Caco-2 (cell line): ENCODE results near the gene SMYD5. TPM values are rescaled to one million over a fixed set of nuclear protein-coding genes. Genes with fewer than 3 reads are reported as not detected.

Experiments
- BruUV-seq: library from RNA; stranded (reverse); fragments of 400-500 nt; replicated peaks from 2 replicates; lab custom pipeline; 2021; lab: Mats Ljungman, UMichigan
- CTCF ChIA-PET: fragments of 300-600 bp; sonication (Branson Sonifier 250); formaldehyde crosslinking; loops from one replicate; lab custom pipeline; 2022; ENCODE audit warnings: antibody characterized with exemption; lab: Charles Lee
- POLR2A ChIA-PET: fragments of 300-600 bp; sonication (Branson Sonifier 250); formaldehyde crosslinking; loops from one replicate; lab custom pipeline; 2022; ENCODE audit warnings: antibody characterized with exemption; lab: Charles Lee
- DNase-seq, 2 experiments: peaks; one replicate each; pipeline versions ENCODE4 v3.0.0 to v3.0.0-alpha.2; 2020 to 2022
- H3K27me3 ChIP-seq: replicated peaks from 2 replicates; pipeline ENCODE4 v1.6.0; 2011; ENCODE audit warnings: low read length; ENCODE audit not compliant: control insufficient read depth, insufficient read depth
- H3K36me3 ChIP-seq: 2 replicates; pipeline ENCODE4 v1.5.1; 2011; ENCODE audit warnings: low read length; ENCODE audit not compliant: control insufficient read depth, insufficient read depth
- H3K4me1 ChIP-seq: fragments of 250-450 bp; sonication (Bioruptor Pico); 2 replicates; pipeline ENCODE4 v1.5.1; 2020; ENCODE audit warnings: mild to moderate bottlenecking
- H3K4me3 ChIP-seq: 2 replicates; pipeline ENCODE4 v1.5.1; 2011; ENCODE audit warnings: low read depth, mild to moderate bottlenecking, control low read depth, low read length
- H3K9me3 ChIP-seq: fragments of 250-450 bp; sonication (Bioruptor Pico); 2 replicates; pipeline ENCODE4 v1.5.1; 2020; ENCODE audit warnings: mild to moderate bottlenecking, moderate library complexity
- H3K27ac Mint-ChIP-seq: one replicate; pipeline ENCODE4 v1.8.0; 2022; ENCODE audit warnings: mixed read lengths; ENCODE audit not compliant: unreplicated experiment
- H3K27me3 Mint-ChIP-seq: one replicate; pipeline ENCODE4 v1.8.0; 2022; ENCODE audit warnings: mixed read lengths; ENCODE audit not compliant: insufficient read depth, unreplicated experiment
- H3K36me3 Mint-ChIP-seq: one replicate; pipeline ENCODE4 v1.8.0; 2022; ENCODE audit warnings: mild to moderate bottlenecking, mixed read lengths; ENCODE audit not compliant: insufficient read depth, unreplicated experiment
- H3K4me1 Mint-ChIP-seq: one replicate; pipeline ENCODE4 v1.8.0; 2022; ENCODE audit warnings: low read depth, mixed read lengths; ENCODE audit not compliant: unreplicated experiment
- H3K4me3 Mint-ChIP-seq: one replicate; pipeline ENCODE4 v1.8.0; 2022; ENCODE audit warnings: mild to moderate bottlenecking, moderate library complexity, mixed read lengths; ENCODE audit not compliant: unreplicated experiment
- H3K9me3 Mint-ChIP-seq: one replicate; pipeline ENCODE4 v1.8.0; 2022; ENCODE audit warnings: mixed read lengths; ENCODE audit not compliant: unreplicated experiment
- intact Hi-C: fragments of 100-400 bp; cut with micrococcal nuclease; formaldehyde crosslinking; loops from one replicate; pipeline ENCODE4 v1.10.0; 2022; ENCODE audit not compliant: unreplicated experiment
- total RNA-seq: library from RNA; stranded (reverse); gene quantifications from 2 replicates; pipeline ENCODE4 v1.2.3, GENCODE V29; 2022
- TF ChIP-seq, protein P1 (sequence below), 2 experiments: fragments of 200-600 bp in 1 of 2; IDR thresholded peaks; 1 replicate in 1 of 2; 2 replicates in 1 of 2; pipeline versions ENCODE4 v1.5.1 to v1.8.0; 2011 to 2022; ENCODE audit warnings: antibody characterized with exemption in 1 of 2, control low read depth in 1 of 2, inconsistent platforms in 1 of 2, low read depth in 1 of 2, low read length in 1 of 2, mild to moderate bottlenecking in 1 of 2, moderate library complexity in 1 of 2; ENCODE audit not compliant: insufficient read depth in 1 of 2, severe bottlenecking in 1 of 2, unreplicated experiment in 1 of 2

Gene SMYD5
- total RNA-seq, 1 experiment from 2014 or later = 65.8 TPM

DNA sequence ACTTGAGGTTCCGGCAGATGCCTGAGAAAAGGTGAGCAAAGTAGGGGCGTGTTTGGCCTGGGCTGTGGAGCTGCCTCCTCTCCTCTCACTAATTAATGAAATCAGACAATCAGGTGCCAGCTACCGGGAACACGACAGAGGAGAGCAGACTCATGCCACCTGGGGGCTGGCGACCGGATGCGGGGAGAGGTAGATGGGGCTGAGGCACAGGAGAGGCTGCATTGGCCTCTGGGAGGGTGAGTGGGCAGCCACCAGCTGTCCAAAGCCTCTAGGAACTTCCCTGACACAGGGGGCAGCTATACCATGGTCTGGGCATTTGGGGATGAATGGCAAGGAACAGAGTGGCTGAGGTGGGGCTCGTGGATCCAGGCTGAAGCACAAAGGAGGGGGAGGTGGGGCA is 45.2 kb downstream of the SMYD5 start:
- CTCF ChIA-PET = no interaction called here
- Histone ChIP-seq H3K27me3 (no peaks in the 10 kb centered on the region), H3K9me3 (no peaks in the 10 kb centered on the region), H3K36me3 (no peaks in the 10 kb centered on the region; the same call in 1 of the 2 replicates), H3K4me3 (no peak overlapping the region), H3K4me1 (no peaks in the 10 kb centered on the region)
- Mint-ChIP-seq H3K27me3 (no peaks in the 10 kb centered on the region), H3K36me3 (peaks cover 40% of the 10 kb centered on the region), H3K4me1 (no peaks in the 10 kb centered on the region), H3K4me3 (no peak overlapping the region), H3K27ac (no peak overlapping the region), H3K9me3 (no peaks in the 10 kb centered on the region)
- DNase-seq = no peak
- POLR2A ChIA-PET = no interaction called here
- TF ChIP-seq, protein P1, sequence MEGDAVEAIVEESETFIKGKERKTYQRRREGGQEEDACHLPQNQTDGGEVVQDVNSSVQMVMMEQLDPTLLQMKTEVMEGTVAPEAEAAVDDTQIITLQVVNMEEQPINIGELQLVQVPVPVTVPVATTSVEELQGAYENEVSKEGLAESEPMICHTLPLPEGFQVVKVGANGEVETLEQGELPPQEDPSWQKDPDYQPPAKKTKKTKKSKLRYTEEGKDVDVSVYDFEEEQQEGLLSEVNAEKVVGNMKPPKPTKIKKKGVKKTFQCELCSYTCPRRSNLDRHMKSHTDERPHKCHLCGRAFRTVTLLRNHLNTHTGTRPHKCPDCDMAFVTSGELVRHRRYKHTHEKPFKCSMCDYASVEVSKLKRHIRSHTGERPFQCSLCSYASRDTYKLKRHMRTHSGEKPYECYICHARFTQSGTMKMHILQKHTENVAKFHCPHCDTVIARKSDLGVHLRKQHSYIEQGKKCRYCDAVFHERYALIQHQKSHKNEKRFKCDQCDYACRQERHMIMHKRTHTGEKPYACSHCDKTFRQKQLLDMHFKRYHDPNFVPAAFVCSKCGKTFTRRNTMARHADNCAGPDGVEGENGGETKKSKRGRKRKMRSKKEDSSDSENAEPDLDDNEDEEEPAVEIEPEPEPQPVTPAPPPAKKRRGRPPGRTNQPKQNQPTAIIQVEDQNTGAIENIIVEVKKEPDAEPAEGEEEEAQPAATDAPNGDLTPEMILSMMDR (IDR thresholded peaks at IDR 0.05; ENCODE audit: insufficient read depth in 1 of 2, low read depth in 1 of 2, low read length in 1 of 2, severe bottlenecking in 1 of 2, unreplicated experiment in 1 of 2) = no peak
- BruUV-seq = no TSS peak
- intact Hi-C loops = no loop called here

DNA sequence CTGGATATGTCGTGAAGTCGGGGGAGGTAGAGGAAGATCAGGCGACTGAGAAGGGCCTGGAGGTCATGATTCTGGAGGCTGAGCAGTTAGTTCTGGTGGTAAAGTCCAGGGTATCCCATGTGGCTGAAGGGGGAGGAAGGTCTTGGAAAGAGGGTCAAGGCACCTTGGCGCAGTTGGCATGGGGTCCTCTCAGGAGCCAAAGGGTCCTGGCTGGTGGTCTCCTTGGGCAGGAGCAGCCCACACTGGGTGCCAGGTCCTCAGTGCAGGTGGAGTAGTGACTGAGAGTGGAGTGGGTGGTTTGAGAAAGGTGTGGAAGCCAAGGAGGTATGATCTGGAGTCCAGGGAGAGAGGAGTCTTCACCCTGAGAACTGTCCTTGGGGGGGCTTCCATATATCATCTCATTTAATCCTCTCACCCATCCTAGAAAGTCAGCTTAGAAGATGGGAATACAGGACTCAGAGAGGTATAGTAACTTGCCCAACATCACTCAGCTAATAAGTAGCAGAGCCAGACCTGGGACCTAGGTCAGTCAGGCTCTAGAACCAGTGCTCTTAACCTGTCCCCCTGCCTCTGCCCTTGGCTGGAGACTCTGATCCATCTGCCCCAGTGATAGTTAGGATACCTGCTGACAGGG is 45.8 kb downstream of the SMYD5 start:
- no TSS peak for BruUV-seq
- Mint-ChIP-seq H3K27ac (no peak overlapping the region), H3K4me3 (no peak overlapping the region), H3K4me1 (no peaks in the 10 kb centered on the region), H3K9me3 (no peaks in the 10 kb centered on the region), H3K27me3 (no peaks in the 10 kb centered on the region), H3K36me3 (peaks cover 34% of the 10 kb centered on the region)
- ChIA-PET CTCF (interaction anchor here (1.0 to 1.3 kb wide), 4 partner anchors 9 to 82 kb away, joined by 3 to 6 read pairs (median 4); partner anchors contain the start of gene PRADC1), POLR2A (no interaction called here)
- Histone ChIP-seq H3K27me3 (no peaks in the 10 kb centered on the region), H3K36me3 (no peaks in the 10 kb centered on the region; the same call in 1 of the 2 replicates), H3K4me1 (no peaks in the 10 kb centered on the region), H3K9me3 (no peaks in the 10 kb centered on the region), H3K4me3 (no peak overlapping the region)
- intact Hi-C loops = loop anchor here (2.0 kb wide), 1 partner anchor 45 kb away; the partner anchor contains the start of gene SMYD5
- DNase-seq = no peak
- TF ChIP-seq, protein P1 (IDR thresholded peaks at IDR 0.05; ENCODE audit: insufficient read depth in 1 of 2, low read depth in 1 of 2, low read length in 1 of 2, severe bottlenecking in 1 of 2, unreplicated experiment in 1 of 2) = no peak

DNA sequence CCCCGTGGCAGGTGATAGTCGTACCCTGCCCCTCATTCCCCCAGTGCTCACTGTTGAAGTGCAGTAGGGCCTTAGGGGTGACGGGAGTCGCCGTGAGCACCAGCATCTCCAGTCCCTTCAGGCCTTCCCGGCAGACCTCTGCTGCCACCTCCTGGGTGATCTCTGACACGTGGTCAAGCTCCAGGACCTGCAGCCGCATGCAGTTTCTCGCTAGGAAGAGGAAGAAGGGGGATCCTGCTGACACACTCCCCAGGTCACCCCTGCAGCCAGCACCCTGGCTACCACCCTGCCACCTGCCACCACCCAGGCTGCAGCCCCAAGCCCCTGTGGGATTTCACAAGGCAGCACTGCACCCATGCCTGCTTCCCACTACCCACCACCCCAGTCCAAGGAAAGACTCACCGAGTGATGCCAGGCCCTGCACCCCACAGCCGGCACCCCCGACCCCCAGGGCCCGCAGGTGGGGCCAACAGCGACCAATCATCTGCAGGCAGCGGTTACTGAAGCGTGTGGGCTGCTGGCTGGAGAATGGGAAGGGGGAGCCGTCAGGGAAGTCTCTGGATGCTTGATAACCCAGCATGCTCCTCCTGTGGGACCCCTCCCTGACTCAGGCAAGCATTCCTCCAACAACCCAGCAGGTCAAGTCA is 46.4 kb downstream of the SMYD5 start:
- DNase-seq = peak; percentile 71 to 79
- Histone ChIP-seq H3K27me3 (no peaks in the 10 kb centered on the region), H3K9me3 (no peaks in the 10 kb centered on the region), H3K36me3 (no peaks in the 10 kb centered on the region; the same call in 1 of the 2 replicates), H3K4me3 (no peak overlapping the region), H3K4me1 (no peaks in the 10 kb centered on the region)
- ChIA-PET CTCF (interaction anchor here (0.6 to 1.3 kb wide), 5 partner anchors 8 to 97 kb away, joined by 3 to 10 read pairs (median 5); partner anchors contain the start of gene PRADC1), POLR2A (no interaction called here)
- intact Hi-C loops = loop anchor here (2.0 kb wide), 1 partner anchor 46 kb away; the partner anchor contains the start of gene SMYD5
- TF ChIP-seq, protein P1 (IDR thresholded peaks at IDR 0.05; ENCODE audit: insufficient read depth in 1 of 2, low read depth in 1 of 2, low read length in 1 of 2, severe bottlenecking in 1 of 2, unreplicated experiment in 1 of 2) = peak; percentile 55 to 80
- H3K4me1 Mint-ChIP-seq = no peaks in the 10 kb centered on the region
- H3K4me3 Mint-ChIP-seq = no peak overlapping the region
- H3K36me3 Mint-ChIP-seq = peaks cover 28% of the 10 kb centered on the region
- H3K27me3 Mint-ChIP-seq = no peaks in the 10 kb centered on the region
- no TSS peak for BruUV-seq
- H3K27ac Mint-ChIP-seq = no peak overlapping the region
- H3K9me3 Mint-ChIP-seq = no peaks in the 10 kb centered on the region
